Caco-2 (cell line): ENCODE results near the gene ZBTB44. TPM values are rescaled to one million over a fixed set of nuclear protein-coding genes. Genes with fewer than 3 reads are reported as not detected.

Experiments used
- BruUV-seq: library from RNA; stranded (reverse); fragments of 400-500 nt; replicated peaks from 2 replicates; lab custom pipeline; 2021; lab: Mats Ljungman, UMichigan
- CTCF ChIA-PET: fragments of 300-600 bp; sonication (Branson Sonifier 250); formaldehyde crosslinking; loops from one replicate; lab custom pipeline; 2022; ENCODE audit warnings: antibody characterized with exemption; lab: Charles Lee
- POLR2A ChIA-PET: fragments of 300-600 bp; sonication (Branson Sonifier 250); formaldehyde crosslinking; loops from one replicate; lab custom pipeline; 2022; ENCODE audit warnings: antibody characterized with exemption; lab: Charles Lee
- DNase-seq, 2 experiments: peaks; one replicate each; pipeline versions ENCODE4 v3.0.0 to v3.0.0-alpha.2; 2020 to 2022
- H3K27me3 ChIP-seq: replicated peaks from 2 replicates; pipeline ENCODE4 v1.6.0; 2011; ENCODE audit warnings: low read length; ENCODE audit not compliant: control insufficient read depth, insufficient read depth
- H3K36me3 ChIP-seq: 2 replicates; pipeline ENCODE4 v1.5.1; 2011; ENCODE audit warnings: low read length; ENCODE audit not compliant: control insufficient read depth, insufficient read depth
- H3K4me1 ChIP-seq: fragments of 250-450 bp; sonication (Bioruptor Pico); 2 replicates; pipeline ENCODE4 v1.5.1; 2020; ENCODE audit warnings: mild to moderate bottlenecking
- H3K4me3 ChIP-seq: 2 replicates; pipeline ENCODE4 v1.5.1; 2011; ENCODE audit warnings: low read depth, mild to moderate bottlenecking, control low read depth, low read length
- H3K9me3 ChIP-seq: fragments of 250-450 bp; sonication (Bioruptor Pico); 2 replicates; pipeline ENCODE4 v1.5.1; 2020; ENCODE audit warnings: mild to moderate bottlenecking, moderate library complexity
- H3K27ac Mint-ChIP-seq: one replicate; pipeline ENCODE4 v1.8.0; 2022; ENCODE audit warnings: mixed read lengths; ENCODE audit not compliant: unreplicated experiment
- H3K27me3 Mint-ChIP-seq: one replicate; pipeline ENCODE4 v1.8.0; 2022; ENCODE audit warnings: mixed read lengths; ENCODE audit not compliant: insufficient read depth, unreplicated experiment
- H3K36me3 Mint-ChIP-seq: one replicate; pipeline ENCODE4 v1.8.0; 2022; ENCODE audit warnings: mild to moderate bottlenecking, mixed read lengths; ENCODE audit not compliant: insufficient read depth, unreplicated experiment
- H3K4me1 Mint-ChIP-seq: one replicate; pipeline ENCODE4 v1.8.0; 2022; ENCODE audit warnings: low read depth, mixed read lengths; ENCODE audit not compliant: unreplicated experiment
- H3K4me3 Mint-ChIP-seq: one replicate; pipeline ENCODE4 v1.8.0; 2022; ENCODE audit warnings: mild to moderate bottlenecking, moderate library complexity, mixed read lengths; ENCODE audit not compliant: unreplicated experiment
- H3K9me3 Mint-ChIP-seq: one replicate; pipeline ENCODE4 v1.8.0; 2022; ENCODE audit warnings: mixed read lengths; ENCODE audit not compliant: unreplicated experiment
- intact Hi-C: fragments of 100-400 bp; cut with micrococcal nuclease; formaldehyde crosslinking; loops from one replicate; pipeline ENCODE4 v1.10.0; 2022; ENCODE audit not compliant: unreplicated experiment
- total RNA-seq: library from RNA; stranded (reverse); gene quantifications from 2 replicates; pipeline ENCODE4 v1.2.3, GENCODE V29; 2022
- TF ChIP-seq, protein P1 (sequence below), 2 experiments: fragments of 200-600 bp in 1 of 2; IDR thresholded peaks; 1 replicate in 1 of 2; 2 replicates in 1 of 2; pipeline versions ENCODE4 v1.5.1 to v1.8.0; 2011 to 2022; ENCODE audit warnings: antibody characterized with exemption in 1 of 2, control low read depth in 1 of 2, inconsistent platforms in 1 of 2, low read depth in 1 of 2, low read length in 1 of 2, mild to moderate bottlenecking in 1 of 2, moderate library complexity in 1 of 2; ENCODE audit not compliant: insufficient read depth in 1 of 2, severe bottlenecking in 1 of 2, unreplicated experiment in 1 of 2

The ZBTB44 gene
- total RNA-seq, 1 experiment from 2014 or later, result 53.6 TPM

DNA sequence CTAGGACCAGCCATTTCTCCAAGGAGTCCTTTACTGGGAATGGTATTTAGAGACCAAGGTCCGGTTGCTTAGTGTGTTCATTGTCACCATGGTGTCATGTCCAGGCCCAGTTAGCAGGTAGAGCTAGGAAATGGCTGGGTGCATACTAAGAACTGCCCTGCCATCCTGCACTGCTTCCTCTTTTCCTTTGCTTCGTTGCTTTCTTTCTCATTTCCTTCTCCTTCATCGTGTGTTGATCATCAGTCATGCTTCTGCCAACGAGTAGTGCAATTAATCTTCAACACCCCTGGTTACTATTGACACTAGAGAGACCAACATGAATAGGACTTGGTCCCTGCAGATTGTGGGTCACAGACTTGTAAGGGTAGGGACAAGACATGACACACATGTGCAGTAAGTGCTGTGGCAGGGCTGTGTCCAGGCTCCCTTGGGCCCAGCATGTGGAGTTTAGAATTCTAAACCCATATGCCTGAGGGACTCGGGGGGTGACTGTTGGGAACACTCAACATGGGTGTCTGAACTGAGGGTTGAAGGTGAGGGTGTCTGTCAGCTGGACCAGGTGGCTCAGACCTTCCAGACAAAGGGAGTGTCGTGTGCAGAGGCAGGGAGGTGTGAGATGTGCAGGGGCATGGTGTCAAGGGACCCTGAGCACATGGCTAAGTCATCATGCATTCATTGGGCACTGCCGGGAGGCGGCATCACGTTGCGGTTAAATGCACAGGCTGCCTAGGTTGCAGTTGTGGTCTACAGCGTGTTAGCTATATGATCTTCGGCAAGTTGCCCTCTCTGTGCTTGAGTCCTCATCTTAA is 112.5 kb downstream of the ZBTB44 start:
- ChIA-PET CTCF (interaction anchor here (0.5 to 0.9 kb wide), 2 partner anchors 56 to 1370 kb away, joined by 3 read pairs; no protein-coding TSS in a partner anchor), POLR2A (interaction anchor here (0.5 kb wide), 1 partner anchor 388 kb away, joined by 6 read pairs; no protein-coding TSS in a partner anchor)
- BruUV-seq, result no TSS peak
- H3K9me3 ChIP-seq, result no peaks in the 10 kb centered on the region
- H3K27me3 Mint-ChIP-seq, result no peaks in the 10 kb centered on the region
- H3K4me1 Mint-ChIP-seq, result no peaks in the 10 kb centered on the region
- H3K36me3 ChIP-seq, result peaks cover 24% of the 10 kb centered on the region
- intact Hi-C loops, result no loop called here
- no peak for DNase-seq
- no peak overlapping the region for H3K4me3 ChIP-seq
- H3K4me1 ChIP-seq, result no peaks in the 10 kb centered on the region
- peaks cover 98% of the 10 kb centered on the region for H3K36me3 Mint-ChIP-seq
- TF ChIP-seq, protein P1, sequence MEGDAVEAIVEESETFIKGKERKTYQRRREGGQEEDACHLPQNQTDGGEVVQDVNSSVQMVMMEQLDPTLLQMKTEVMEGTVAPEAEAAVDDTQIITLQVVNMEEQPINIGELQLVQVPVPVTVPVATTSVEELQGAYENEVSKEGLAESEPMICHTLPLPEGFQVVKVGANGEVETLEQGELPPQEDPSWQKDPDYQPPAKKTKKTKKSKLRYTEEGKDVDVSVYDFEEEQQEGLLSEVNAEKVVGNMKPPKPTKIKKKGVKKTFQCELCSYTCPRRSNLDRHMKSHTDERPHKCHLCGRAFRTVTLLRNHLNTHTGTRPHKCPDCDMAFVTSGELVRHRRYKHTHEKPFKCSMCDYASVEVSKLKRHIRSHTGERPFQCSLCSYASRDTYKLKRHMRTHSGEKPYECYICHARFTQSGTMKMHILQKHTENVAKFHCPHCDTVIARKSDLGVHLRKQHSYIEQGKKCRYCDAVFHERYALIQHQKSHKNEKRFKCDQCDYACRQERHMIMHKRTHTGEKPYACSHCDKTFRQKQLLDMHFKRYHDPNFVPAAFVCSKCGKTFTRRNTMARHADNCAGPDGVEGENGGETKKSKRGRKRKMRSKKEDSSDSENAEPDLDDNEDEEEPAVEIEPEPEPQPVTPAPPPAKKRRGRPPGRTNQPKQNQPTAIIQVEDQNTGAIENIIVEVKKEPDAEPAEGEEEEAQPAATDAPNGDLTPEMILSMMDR (IDR thresholded peaks at IDR 0.05; ENCODE audit: insufficient read depth in 1 of 2, low read depth in 1 of 2, low read length in 1 of 2, severe bottlenecking in 1 of 2, unreplicated experiment in 1 of 2), result no peak
- no peaks in the 10 kb centered on the region for H3K9me3 Mint-ChIP-seq
- H3K4me3 Mint-ChIP-seq, result no peak overlapping the region
- no peak overlapping the region for H3K27ac Mint-ChIP-seq
- H3K27me3 ChIP-seq, result no peaks in the 10 kb centered on the region

GRCh38 chr11:130201026-130201425 is 113.7 kb downstream of the ZBTB44 start:
- H3K27me3 ChIP-seq, result no peaks in the 10 kb centered on the region
- no peaks in the 10 kb centered on the region for H3K4me1 ChIP-seq
- intact Hi-C loops, result no loop called here
- Mint-ChIP-seq H3K36me3 (peaks cover 98% of the 10 kb centered on the region), H3K4me3 (no peak overlapping the region), H3K9me3 (no peaks in the 10 kb centered on the region), H3K27ac (no peak overlapping the region), H3K4me1 (no peaks in the 10 kb centered on the region), H3K27me3 (no peaks in the 10 kb centered on the region)
- no peaks in the 10 kb centered on the region for H3K9me3 ChIP-seq
- CTCF ChIA-PET, result interaction anchor here (0.5 to 0.9 kb wide), 2 partner anchors 12 to 225 kb away, joined by 3 to 5 read pairs; no protein-coding TSS in a partner anchor
- peaks cover 24% of the 10 kb centered on the region for H3K36me3 ChIP-seq
- no peak for DNase-seq
- no peak overlapping the region for H3K4me3 ChIP-seq
- BruUV-seq, result no TSS peak
- POLR2A ChIA-PET, result no interaction called here
- TF ChIP-seq, protein P1 (IDR thresholded peaks at IDR 0.05; ENCODE audit: insufficient read depth in 1 of 2, low read depth in 1 of 2, low read length in 1 of 2, severe bottlenecking in 1 of 2, unreplicated experiment in 1 of 2), result no peak

DNA sequence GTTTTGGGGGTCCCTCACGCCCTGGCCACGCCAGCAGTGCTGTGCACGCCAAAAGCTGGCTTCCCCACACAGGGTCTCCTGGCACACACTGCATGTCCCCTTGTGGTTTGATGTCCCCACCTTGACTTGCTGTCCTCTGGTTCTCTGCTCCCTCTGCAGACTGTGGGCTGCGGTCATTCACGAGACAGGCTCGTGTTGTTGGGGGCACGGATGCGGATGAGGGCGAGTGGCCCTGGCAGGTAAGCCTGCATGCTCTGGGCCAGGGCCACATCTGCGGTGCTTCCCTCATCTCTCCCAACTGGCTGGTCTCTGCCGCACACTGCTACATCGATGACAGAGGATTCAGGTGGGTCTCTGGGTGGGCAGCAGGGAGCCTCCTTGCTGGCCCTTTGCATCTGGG is 114.9 kb downstream of the ZBTB44 start:
- TF ChIP-seq, protein P1 (IDR thresholded peaks at IDR 0.05; ENCODE audit: insufficient read depth in 1 of 2, low read depth in 1 of 2, low read length in 1 of 2, severe bottlenecking in 1 of 2, unreplicated experiment in 1 of 2), result no peak
- Histone ChIP-seq H3K4me1 (no peaks in the 10 kb centered on the region), H3K36me3 (peaks cover 24% of the 10 kb centered on the region), H3K9me3 (no peaks in the 10 kb centered on the region), H3K27me3 (no peaks in the 10 kb centered on the region), H3K4me3 (no peak overlapping the region)
- Mint-ChIP-seq H3K9me3 (no peaks in the 10 kb centered on the region), H3K4me1 (no peaks in the 10 kb centered on the region), H3K27me3 (no peaks in the 10 kb centered on the region), H3K27ac (no peak overlapping the region), H3K36me3 (peaks cover 99% of the 10 kb centered on the region), H3K4me3 (no peak overlapping the region)
- intact Hi-C loops, result no loop called here
- CTCF ChIA-PET, result no interaction called here
- BruUV-seq, result no TSS peak
- POLR2A ChIA-PET, result no interaction called here
- DNase-seq, result no peak
